ENCODE data around the gene CDH13.

CDH13 gene

DNA sequence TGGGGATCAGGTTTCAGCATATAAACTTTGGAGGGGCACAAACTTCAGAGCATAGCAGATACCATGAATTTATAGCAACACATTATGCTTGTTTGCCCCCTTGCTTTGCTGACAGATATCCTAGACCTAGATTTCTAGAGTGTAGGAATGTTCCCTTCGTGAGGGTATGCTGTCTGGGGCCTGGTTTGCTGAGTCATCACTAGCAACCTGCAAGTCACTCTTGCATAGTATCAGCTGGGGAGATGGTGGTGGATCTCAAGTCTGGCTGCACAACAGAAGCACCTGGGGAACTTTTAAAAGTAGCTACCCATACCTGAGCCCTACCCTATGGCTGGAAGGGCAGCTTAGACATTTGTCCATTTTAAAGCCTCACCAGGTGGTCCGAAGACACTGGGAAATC, 1158.7 kb downstream of the CDH13 start:
- in situ Hi-C loops (cut with HindIII; ENCODE audit: low sequenced_read_pairs) = no loop called here
- H3K4me3 ChIP-seq (ENCODE audit: low read depth, low read length) = no peak overlapping the region
- DNase-seq (ENCODE audit: low read depth, low spot score) = no peak
- TF ChIP-seq CTCF (IDR thresholded peaks at IDR 0.05; ENCODE audit: low read depth, low read length) = no peak

DNA sequence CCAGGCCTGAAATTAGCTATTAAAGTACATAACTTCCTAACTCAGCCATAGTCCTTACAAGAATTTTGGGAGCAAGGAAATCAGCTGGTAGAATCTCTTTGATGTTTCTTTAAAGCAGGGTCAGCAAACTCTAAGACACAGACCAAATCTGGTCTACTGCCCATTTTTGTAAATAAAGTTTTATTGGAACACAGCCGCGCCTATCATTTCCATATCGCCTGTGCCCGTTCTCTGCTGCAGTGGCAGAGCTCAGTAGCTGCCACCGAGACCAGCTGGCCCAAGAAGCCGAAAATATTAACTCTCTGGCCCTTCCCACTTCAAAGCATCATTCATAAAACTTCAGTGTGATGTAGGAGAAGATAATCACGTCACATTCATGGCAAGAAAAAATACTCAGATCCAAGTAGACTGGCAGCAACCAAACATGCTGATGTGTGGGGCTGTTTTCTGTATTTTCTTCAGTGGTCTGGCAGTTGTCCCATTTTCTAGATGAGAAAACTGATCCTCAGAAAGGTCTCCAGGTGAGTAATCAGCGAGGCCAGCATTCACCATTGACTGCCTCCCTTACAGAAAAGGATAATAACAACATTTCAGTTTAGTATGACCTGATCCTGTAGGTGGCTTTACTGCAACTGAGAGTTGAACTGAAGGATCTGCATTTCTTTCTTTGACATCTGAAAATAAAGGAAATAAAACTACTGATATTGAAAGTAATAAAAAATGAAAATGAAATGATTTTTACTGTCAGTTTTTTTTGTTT, 1163.1 kb downstream of the CDH13 start:
- no peak for TF ChIP-seq CTCF (IDR thresholded peaks at IDR 0.05; ENCODE audit: low read depth, low read length)
- no peak overlapping the region for H3K4me3 ChIP-seq (ENCODE audit: low read depth, low read length)
- in situ Hi-C loops (cut with HindIII; ENCODE audit: low sequenced_read_pairs) = no loop called here
- DNase-seq (ENCODE audit: low read depth, low spot score) = no peak

DNA sequence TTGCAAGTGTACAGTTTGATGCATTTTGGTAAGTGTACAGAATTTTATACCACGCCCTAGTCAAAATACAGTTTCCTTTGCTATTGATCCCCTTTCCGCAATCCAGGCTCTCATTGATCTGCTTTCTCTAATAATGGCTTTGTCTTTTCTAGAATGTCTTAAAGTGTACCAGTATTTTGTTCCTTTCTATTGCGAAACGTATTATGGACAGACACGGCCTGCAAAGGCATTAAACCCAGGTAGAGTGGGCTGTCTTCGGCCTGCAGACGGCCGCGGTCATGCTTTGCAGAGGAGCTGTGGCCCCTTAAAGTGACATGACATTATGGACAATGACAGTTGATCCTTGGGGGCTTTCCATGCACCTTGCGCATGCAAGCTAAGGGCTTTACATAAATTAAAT, 1165.1 kb downstream of the CDH13 start:
- in situ Hi-C loops (cut with HindIII; ENCODE audit: low sequenced_read_pairs) = no loop called here
- no peak overlapping the region for H3K4me3 ChIP-seq (ENCODE audit: low read depth, low read length)
- no peak for DNase-seq (ENCODE audit: low read depth, low spot score)
- TF ChIP-seq CTCF (IDR thresholded peaks at IDR 0.05; ENCODE audit: low read depth, low read length) = no peak

GRCh38 chr16:83792391-83792790, 1165.6 kb downstream of the CDH13 start:
- in situ Hi-C loops (cut with HindIII; ENCODE audit: low sequenced_read_pairs) = no loop called here
- no peak overlapping the region for H3K4me3 ChIP-seq (ENCODE audit: low read depth, low read length)
- no peak for TF ChIP-seq CTCF (IDR thresholded peaks at IDR 0.05; ENCODE audit: low read depth, low read length)
- DNase-seq (ENCODE audit: low read depth, low spot score) = no peak

GRCh38 chr16:83793179-83793578, 1166.4 kb downstream of the CDH13 start:
- TF ChIP-seq CTCF (IDR thresholded peaks at IDR 0.05; ENCODE audit: low read depth, low read length) = no peak
- in situ Hi-C loops (cut with HindIII; ENCODE audit: low sequenced_read_pairs) = no loop called here
- no peak for DNase-seq (ENCODE audit: low read depth, low spot score)
- H3K4me3 ChIP-seq (ENCODE audit: low read depth, low read length) = no peak overlapping the region

GRCh38 chr16:83794860-83795554, 1168.2 kb downstream of the CDH13 start:
- DNase-seq (ENCODE audit: low read depth, low spot score) = no peak
- no peak overlapping the region for H3K4me3 ChIP-seq (ENCODE audit: low read depth, low read length)
- in situ Hi-C loops (cut with HindIII; ENCODE audit: low sequenced_read_pairs) = no loop called here
- no peak for TF ChIP-seq CTCF (IDR thresholded peaks at IDR 0.05; ENCODE audit: low read depth, low read length)

All from astrocyte of the spinal cord (primary cell).